GM23248 (cell line): ENCODE measurements around the gene COL1A2. TPM values are rescaled to one million over a fixed set of nuclear protein-coding genes. Genes with fewer than 3 reads are reported as not detected.

ENCODE experiments used
- DNase-seq: peaks from one replicate; pipeline ENCODE4 v3.0.0-alpha.2; 2015
- H2AFZ ChIP-seq: fragments of 200-600 bp; sonication (generic); 2 replicates; pipeline ENCODE4 v1.6.1; 2016; ENCODE audit warnings: antibody characterized with exemption
- H3F3A ChIP-seq: fragments of 200-600 bp; sonication (generic); 2 replicates; pipeline ENCODE4 v1.6.1; 2016; ENCODE audit warnings: mild to moderate bottlenecking, antibody characterized with exemption, mixed run types; ENCODE audit not compliant: insufficient read depth
- H3K27ac ChIP-seq: fragments of 200-600 bp; sonication (generic); 2 replicates; pipeline ENCODE4 v1.5.1; 2016; ENCODE audit warnings: mild to moderate bottlenecking
- H3K27me3 ChIP-seq: fragments of 200-600 bp; sonication (generic); replicated peaks from 2 replicates; pipeline ENCODE4 v1.6.1; 2016; ENCODE audit warnings: mild to moderate bottlenecking; ENCODE audit not compliant: insufficient read depth
- H3K36me3 ChIP-seq: fragments of 200-600 bp; sonication (generic); 2 replicates; pipeline ENCODE4 v1.6.1; 2016; ENCODE audit warnings: low read depth, mild to moderate bottlenecking
- H3K4me1 ChIP-seq: fragments of 200-600 bp; sonication (generic); 2 replicates; pipeline ENCODE4 v1.6.1; 2016; ENCODE audit warnings: mild to moderate bottlenecking; ENCODE audit not compliant: insufficient read depth
- H3K4me2 ChIP-seq: fragments of 200-600 bp; sonication (generic); one replicate; pipeline ENCODE4 v1.6.1; 2016; ENCODE audit warnings: mild to moderate bottlenecking; ENCODE audit not compliant: unreplicated experiment
- H3K4me3 ChIP-seq: fragments of 200-600 bp; sonication (generic); 2 replicates; pipeline ENCODE4 v1.5.1; 2016; ENCODE audit warnings: mild to moderate bottlenecking
- H3K79me2 ChIP-seq: fragments of 200-600 bp; sonication (generic); 2 replicates; pipeline ENCODE4 v1.6.1; 2016; ENCODE audit warnings: mild to moderate bottlenecking; ENCODE audit not compliant: insufficient read depth
- H3K9ac ChIP-seq: fragments of 200-600 bp; sonication (generic); 2 replicates; pipeline ENCODE4 v1.6.1; 2016; ENCODE audit warnings: mild to moderate bottlenecking
- H3K9me2 ChIP-seq: fragments of 200-600 bp; sonication (generic); 2 replicates; pipeline ENCODE4 v1.6.1; 2016; ENCODE audit warnings: mixed run types, mild to moderate bottlenecking, moderate library complexity; ENCODE audit not compliant: insufficient read depth
- H3K9me3 ChIP-seq: fragments of 200-600 bp; sonication (generic); one replicate; pipeline ENCODE4 v1.6.1; 2017; ENCODE audit warnings: low read depth
- H4K20me1 ChIP-seq: fragments of 200-600 bp; sonication (generic); 2 replicates; pipeline ENCODE4 v1.6.0; 2016; ENCODE audit not compliant: insufficient read depth
- EZH2 ChIP-seq: fragments of 200-600 bp; sonication (generic); IDR thresholded peaks from 2 replicates; pipeline ENCODE4 v1.6.1; 2018; ENCODE audit warnings: antibody characterized with exemption, mild to moderate bottlenecking; ENCODE audit not compliant: insufficient read depth, poor library complexity, severe bottlenecking
- EZH2phosphoT487 ChIP-seq: fragments of 200-600 bp; sonication (generic); IDR thresholded peaks from 2 replicates; pipeline ENCODE4 v1.6.1; 2018; ENCODE audit warnings: antibody characterized with exemption, moderate library complexity, mild to moderate bottlenecking, low read depth; ENCODE audit not compliant: insufficient read depth
- WGBS, 2 experiments: methylation state at CpG; one replicate each; pipeline ENCODE4 v1.1.6; 2015 to 2017; ENCODE audit warnings: low lambda C conversion rate in 2 of 2, low coverage in 1 of 2; ENCODE audit errors: missing lambda C conversion rate in 2 of 2; 5-methylcytosine and 5-hydroxymethylcytosine counted together
- in situ Hi-C: fragments of 300-500 bp; cut with MboI; formaldehyde crosslinking; loops from 2 replicates; pipeline ENCODE4 v1.15.0; 2020
- polyA plus RNA-seq: library from polyadenylated mRNA; unstranded; fragments of >200 nt; fragmentation: Nextera tagmentation; extraction: Ambion mirVana; gene quantifications from 2 replicates; pipeline ENCODE4 v1.2.1, GENCODE V29; 2016
- total RNA-seq: library from RNA; depleted of rRNA; stranded (reverse); fragments of >200 nt; shearing (Covaris generic); gene quantifications from 2 replicates; pipeline ENCODE4 v1.2.3, GENCODE V29; 2014

The COL1A2 gene
- total and polyA plus RNA-seq, 2 experiments from 2014 or later, result 9,779 to 11,288 TPM

DNA sequence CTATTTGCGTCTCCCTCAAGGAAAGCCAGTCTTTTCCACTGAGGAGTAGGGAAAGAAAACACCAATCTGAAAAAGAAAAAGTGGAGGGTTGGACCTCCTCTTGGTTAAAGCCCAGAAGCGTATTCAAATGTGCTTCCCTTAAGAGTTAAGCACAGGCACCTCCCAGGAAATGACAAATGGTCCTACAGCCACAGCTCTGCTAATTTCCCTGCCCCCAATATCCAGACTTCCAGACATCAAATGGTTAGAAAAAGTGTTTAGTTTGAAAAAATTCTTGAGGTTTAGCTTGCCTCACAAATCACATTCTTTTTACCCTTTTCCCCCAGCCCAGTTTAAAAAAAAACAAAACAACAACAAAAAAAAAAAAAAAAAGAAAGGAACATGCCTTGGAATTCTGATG is 19.0 kb upstream of the COL1A2 start:
- Histone ChIP-seq H4K20me1 (no peaks in the 10 kb centered on the region), H3K9me2 (no peaks in the 10 kb centered on the region), H3K9ac (peak overlapping the region; percentile 97), H3K4me2 (peak overlapping the region; percentile 99), H3K36me3 (no peaks in the 10 kb centered on the region), H3K27me3 (no peaks in the 10 kb centered on the region), H3K4me3 (peak overlapping the region; percentile 72), H3K27ac (peak overlapping the region; percentile 99), H3F3A (peaks cover 55% of the 10 kb centered on the region), H2AFZ (no peak overlapping the region), H3K4me1 (peaks cover 71% of the 10 kb centered on the region), H3K79me2 (peaks cover 82% of the 10 kb centered on the region), H3K9me3 (no peaks in the 10 kb centered on the region)
- DNase-seq, result peak; percentile 96
- 0 to 1% methylated on average over 2 of the region's 2 CpGs for WGBS, 2 experiments
- in situ Hi-C loops, result no loop called here
- TF ChIP-seq EZH2 (no peak), EZH2phosphoT487 (0 out of 2 replicates have a peak, but pooled peaks have one; percentile 31)

DNA sequence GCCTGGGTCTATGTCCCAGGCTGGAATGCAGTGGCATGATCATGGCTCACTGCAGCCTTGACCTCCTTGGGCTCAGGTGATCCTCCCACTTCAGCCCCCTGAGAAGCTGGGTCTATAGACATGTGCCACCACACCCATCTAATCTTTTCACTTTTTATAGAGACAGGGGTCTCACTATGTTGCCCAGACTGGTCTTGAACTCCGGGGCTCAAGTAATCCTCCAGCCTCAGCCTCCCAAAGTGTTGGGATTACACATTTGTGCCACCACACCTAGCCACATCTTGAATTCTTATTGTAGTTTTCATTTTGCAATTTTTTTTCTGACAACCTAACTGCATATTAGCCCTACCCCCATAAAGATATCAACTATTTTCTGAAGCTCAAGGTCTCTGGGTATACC is 18.4 kb upstream of the COL1A2 start:
- WGBS, 2 experiments, result 56 to 58% methylated on average over 1 of the region's 1 CpG
- peak overlapping the region; percentile 72 for H3K4me3 ChIP-seq

DNA sequence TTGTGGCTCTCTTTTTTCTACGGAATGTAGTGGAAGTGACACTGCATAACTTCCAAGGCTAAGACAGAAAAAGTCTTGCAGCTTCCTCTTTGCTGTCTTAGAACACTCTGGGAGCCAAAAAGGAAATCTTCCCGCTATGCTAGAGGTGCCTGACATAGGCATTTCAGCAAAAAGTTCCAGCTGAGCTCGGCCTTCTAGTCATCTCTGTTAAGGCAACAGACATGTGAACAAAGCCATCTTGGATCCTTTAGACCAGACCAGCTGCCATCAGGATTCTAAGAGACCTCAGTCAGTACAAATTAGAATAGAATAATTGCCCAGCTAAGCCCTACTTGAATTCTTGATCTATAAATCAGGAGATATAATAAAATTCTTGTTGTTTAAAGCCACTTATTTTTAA is 16.3 kb upstream of the COL1A2 start:
- peaks cover 70% of the 10 kb centered on the region for H3K79me2 ChIP-seq
- in situ Hi-C loops, result no loop called here
- peak overlapping the region; percentile 99 for H3K27ac ChIP-seq
- H3K9me3 ChIP-seq, result no peaks in the 10 kb centered on the region
- peaks cover 76% of the 10 kb centered on the region for H3F3A ChIP-seq
- H3K36me3 ChIP-seq, result no peaks in the 10 kb centered on the region
- H3K4me1 ChIP-seq, result peaks cover 91% of the 10 kb centered on the region
- H2AFZ ChIP-seq, result 0 out of 2 replicates have a peak overlapping the region, but pooled peaks have one; percentile 30
- H3K9me2 ChIP-seq, result no peaks in the 10 kb centered on the region
- no peak overlapping the region for H3K4me3 ChIP-seq
- WGBS, 2 experiments, result 13 to 14% methylated on average over 3 of the region's 3 CpGs
- H3K27me3 ChIP-seq, result no peaks in the 10 kb centered on the region
- peak overlapping the region; percentile 38 for H3K4me2 ChIP-seq
- H4K20me1 ChIP-seq, result no peaks in the 10 kb centered on the region
- no peak for TF ChIP-seq EZH2
- no peak for TF ChIP-seq EZH2phosphoT487
- DNase-seq, result peak; percentile 39
- H3K9ac ChIP-seq, result 0 out of 2 replicates have a peak overlapping the region, but pooled peaks have one; percentile 10

More for the DNA sequence above, 18.4 kb upstream of the COL1A2 start:
- Histone ChIP-seq H3K79me2 (peaks cover 82% of the 10 kb centered on the region), H3K4me1 (peaks cover 71% of the 10 kb centered on the region), H3K9me2 (no peaks in the 10 kb centered on the region), H3K27me3 (no peaks in the 10 kb centered on the region), H3K36me3 (no peaks in the 10 kb centered on the region), H3K27ac (peak overlapping the region; percentile 99), H3K9me3 (no peaks in the 10 kb centered on the region), H3F3A (peaks cover 57% of the 10 kb centered on the region), H2AFZ (no peak overlapping the region), H3K4me2 (peak overlapping the region; percentile 99), H4K20me1 (no peaks in the 10 kb centered on the region), H3K9ac (peak overlapping the region; percentile 97)
- DNase-seq, result peak; percentile 19
- TF ChIP-seq EZH2phosphoT487 (no peak), EZH2 (no peak)
- in situ Hi-C loops, result no loop called here

DNA sequence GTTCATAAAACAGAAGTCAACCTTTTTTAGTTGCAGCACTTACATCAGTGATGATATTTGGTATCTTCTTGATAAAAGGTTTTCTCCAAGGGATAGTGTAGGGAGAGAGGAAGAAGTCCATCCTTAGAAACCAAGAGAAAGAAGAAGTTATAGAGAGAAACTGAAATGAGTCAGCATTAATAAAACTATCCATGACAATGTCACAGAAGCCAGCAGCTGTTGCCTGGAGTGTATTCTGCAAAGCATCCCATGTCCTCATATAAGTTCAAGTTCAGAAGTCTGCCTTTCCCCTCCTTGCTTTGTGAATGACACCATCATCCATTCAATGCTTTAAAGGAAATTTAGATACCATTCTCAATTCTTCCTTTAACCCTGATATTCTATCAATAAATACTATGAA is 14.4 kb upstream of the COL1A2 start:
- H3K9ac ChIP-seq, result no peak overlapping the region
- no peaks in the 10 kb centered on the region for H3K9me2 ChIP-seq
- H3K36me3 ChIP-seq, result no peaks in the 10 kb centered on the region
- in situ Hi-C loops, result no loop called here
- H3K9me3 ChIP-seq, result no peaks in the 10 kb centered on the region
- H3K79me2 ChIP-seq, result peaks cover 66% of the 10 kb centered on the region
- H2AFZ ChIP-seq, result no peak overlapping the region
- DNase-seq, result peak; percentile 32
- H4K20me1 ChIP-seq, result no peaks in the 10 kb centered on the region
- H3K27me3 ChIP-seq, result no peaks in the 10 kb centered on the region
- peak overlapping the region; percentile 6 for H3K4me2 ChIP-seq
- H3K4me3 ChIP-seq, result no peak overlapping the region
- peaks cover 63% of the 10 kb centered on the region for H3F3A ChIP-seq
- TF ChIP-seq EZH2phosphoT487, result no peak
- no peak for TF ChIP-seq EZH2
- peaks cover 79% of the 10 kb centered on the region for H3K4me1 ChIP-seq
- H3K27ac ChIP-seq, result peak overlapping the region; percentile 96; the same call in 1 of the 2 replicates

DNA sequence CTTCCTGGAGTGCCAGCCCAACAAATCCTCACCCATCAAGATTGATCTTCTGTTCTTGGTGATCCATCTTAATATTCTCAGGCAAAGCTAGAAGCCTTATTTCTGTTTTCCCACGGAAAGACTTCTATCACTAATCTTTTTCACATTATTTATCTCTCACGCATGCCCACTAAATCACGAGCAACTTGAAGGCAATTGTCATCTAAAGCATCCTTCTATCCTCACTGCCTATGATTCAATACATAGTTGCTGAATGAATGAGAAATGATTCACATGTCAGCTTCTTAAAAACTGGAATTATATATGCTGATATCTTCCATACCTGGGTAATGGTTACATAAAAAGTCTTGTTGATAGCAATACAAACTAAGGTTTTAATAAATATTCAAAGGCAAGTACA is 12.6 kb upstream of the COL1A2 start:
- Histone ChIP-seq H4K20me1 (no peaks in the 10 kb centered on the region), H3K9ac (peak overlapping the region; percentile 74), H3K36me3 (no peaks in the 10 kb centered on the region), H3K27me3 (no peaks in the 10 kb centered on the region), H3K9me2 (no peaks in the 10 kb centered on the region), H3K4me2 (peak overlapping the region; percentile 77), H3K4me3 (peak overlapping the region; percentile 52), H3K9me3 (no peaks in the 10 kb centered on the region), H3K4me1 (peaks cover 62% of the 10 kb centered on the region), H2AFZ (no peak overlapping the region), H3K27ac (peak overlapping the region; percentile 96), H3K79me2 (peaks cover 63% of the 10 kb centered on the region), H3F3A (peaks cover 49% of the 10 kb centered on the region)
- WGBS, 2 experiments, result 0 to 2% methylated on average over 3 of the region's 3 CpGs
- TF ChIP-seq EZH2phosphoT487 (no peak), EZH2 (no peak)
- in situ Hi-C loops, result no loop called here
- peak; percentile 88 for DNase-seq
